ENCODE data around the gene DNM3. TPM values are rescaled to one million over a fixed set of nuclear protein-coding genes. Genes with fewer than 3 reads are reported as not detected.
"Not testable (repeated sequence)": the region's sequence is repeated elsewhere in the genome, so short reads cannot be mapped to it uniquely, and the experiment has no call there.

DNM3 gene
- total RNA-seq, 1 donor from 2014 or later = 2.6 TPM

DNA sequence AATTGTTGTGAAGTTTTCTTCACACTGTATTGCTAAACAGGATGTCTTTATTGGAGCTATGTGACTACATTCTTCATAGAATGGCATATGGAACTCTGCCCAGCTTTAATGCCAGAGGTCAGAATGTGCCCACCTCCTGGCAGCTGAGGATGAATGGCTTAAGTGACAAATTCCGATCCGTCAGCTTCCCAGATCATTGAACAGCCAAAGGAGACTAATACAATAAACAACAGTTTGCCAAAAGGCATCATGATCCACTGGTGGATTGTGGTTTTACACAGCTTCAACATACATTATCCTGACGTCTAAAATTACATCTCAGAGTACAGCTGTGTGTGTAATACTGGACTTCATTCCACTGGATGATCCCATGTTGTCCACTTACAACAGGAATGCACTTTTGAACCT, 510.5 kb downstream of the DNM3 start:
- Histone ChIP-seq H3K36me3 (ENCODE audit: control insufficient read depth in 3 of 3, insufficient read depth in 3 of 3, low read length in 3 of 3) (no peaks in the 10 kb centered on the region), H3K9ac (ENCODE audit: low read depth in 1 of 3, low read length in 3 of 3) (no peak overlapping the region), H3K27ac (ENCODE audit: low read depth, low read length) (no peak overlapping the region), H3K4me1 (ENCODE audit: control insufficient read depth in 3 of 3, insufficient read depth in 3 of 3, low read length in 3 of 3) (peaks cover 0 to 9% (median 4%) of the 10 kb centered on the region in 3 donors), H3K27me3 (ENCODE audit: control insufficient read depth in 3 of 3, insufficient read depth in 3 of 3, low read length in 3 of 3) (no peaks in the 10 kb centered on the region), H3K4me3 (ENCODE audit: low read length in 3 of 3) (no peak overlapping the region), H3K9me3 (ENCODE audit: control insufficient read depth in 3 of 3, low read length in 3 of 3) (no peaks in the 10 kb centered on the region)

GRCh38 chr1:172352435-172352834, 511.1 kb downstream of the DNM3 start:
- H3K36me3 ChIP-seq (ENCODE audit: control insufficient read depth in 3 of 3, insufficient read depth in 3 of 3, low read length in 3 of 3) = no peaks in the 10 kb centered on the region
- no peaks in the 10 kb centered on the region for H3K27me3 ChIP-seq (ENCODE audit: control insufficient read depth in 3 of 3, insufficient read depth in 3 of 3, low read length in 3 of 3)
- H3K4me1 ChIP-seq (ENCODE audit: control insufficient read depth in 3 of 3, insufficient read depth in 3 of 3, low read length in 3 of 3) = peaks cover 0 to 9% (median 4%) of the 10 kb centered on the region in 3 donors
- no peak overlapping the region for H3K9ac ChIP-seq (ENCODE audit: low read depth in 1 of 3, low read length in 3 of 3)
- H3K27ac ChIP-seq (ENCODE audit: low read depth, low read length) = no peak overlapping the region
- H3K4me3 ChIP-seq (ENCODE audit: low read length in 3 of 3) = no peak overlapping the region
- no peaks in the 10 kb centered on the region for H3K9me3 ChIP-seq (ENCODE audit: control insufficient read depth in 3 of 3, low read length in 3 of 3)

DNA sequence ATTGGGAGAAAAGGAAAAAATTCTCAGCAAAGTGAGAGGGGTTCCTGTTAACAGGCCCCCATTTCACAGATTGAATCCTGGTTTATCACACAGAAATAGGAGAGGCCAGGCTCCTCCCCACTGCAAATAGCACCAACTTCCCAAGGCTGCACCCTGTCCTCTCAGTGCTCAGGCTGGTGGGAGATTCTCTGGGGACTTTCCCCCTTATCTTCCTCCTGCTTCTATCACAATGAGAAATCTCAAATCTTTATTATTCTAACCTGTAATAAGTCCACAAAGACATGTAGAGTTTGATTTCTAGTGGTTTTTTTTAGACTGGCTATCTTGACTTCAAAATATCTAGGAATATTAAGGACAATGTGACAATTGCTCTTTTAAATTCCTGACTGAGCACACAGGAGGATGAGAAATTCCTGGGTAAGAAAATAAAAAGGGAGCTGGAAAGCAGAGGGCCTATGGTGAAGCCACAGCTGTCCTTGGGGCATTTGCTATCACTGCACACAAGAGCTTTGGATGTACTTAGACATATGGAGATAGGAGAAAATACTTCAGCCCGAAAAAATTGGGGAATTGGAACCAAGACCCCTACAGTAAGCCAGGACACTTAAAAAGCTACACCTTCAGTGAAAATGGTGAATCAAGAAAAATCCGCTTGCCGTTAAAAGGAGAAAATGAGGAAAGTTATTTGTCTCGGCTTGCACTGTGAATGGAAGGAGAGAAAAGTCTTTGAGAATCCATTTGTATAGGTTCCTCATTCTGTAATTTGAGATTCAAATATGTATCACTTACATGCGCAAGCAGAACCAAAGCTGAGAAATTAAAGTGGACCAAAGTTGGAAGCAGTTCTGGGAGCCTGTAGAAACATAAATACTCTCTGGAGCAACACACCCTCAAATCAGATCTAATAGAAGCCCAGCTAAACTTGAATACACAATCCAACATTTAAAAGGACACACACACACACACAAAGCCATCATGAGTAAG, 513.3 kb downstream of the DNM3 start:
- H3K27ac ChIP-seq (ENCODE audit: low read depth, low read length) = no peak overlapping the region
- no peaks in the 10 kb centered on the region for H3K36me3 ChIP-seq (ENCODE audit: control insufficient read depth in 3 of 3, insufficient read depth in 3 of 3, low read length in 3 of 3)
- no peaks in the 10 kb centered on the region for H3K9me3 ChIP-seq (ENCODE audit: control insufficient read depth in 3 of 3, low read length in 3 of 3)
- no peaks in the 10 kb centered on the region for H3K27me3 ChIP-seq (ENCODE audit: control insufficient read depth in 3 of 3, insufficient read depth in 3 of 3, low read length in 3 of 3)
- H3K9ac ChIP-seq (ENCODE audit: low read depth in 1 of 3, low read length in 3 of 3) = no peak overlapping the region
- H3K4me1 ChIP-seq (ENCODE audit: control insufficient read depth in 3 of 3, insufficient read depth in 3 of 3, low read length in 3 of 3) = peaks cover 5 to 19% (median 9%) of the 10 kb centered on the region in 3 donors
- no peak overlapping the region for H3K4me3 ChIP-seq (ENCODE audit: low read length in 3 of 3)

DNA sequence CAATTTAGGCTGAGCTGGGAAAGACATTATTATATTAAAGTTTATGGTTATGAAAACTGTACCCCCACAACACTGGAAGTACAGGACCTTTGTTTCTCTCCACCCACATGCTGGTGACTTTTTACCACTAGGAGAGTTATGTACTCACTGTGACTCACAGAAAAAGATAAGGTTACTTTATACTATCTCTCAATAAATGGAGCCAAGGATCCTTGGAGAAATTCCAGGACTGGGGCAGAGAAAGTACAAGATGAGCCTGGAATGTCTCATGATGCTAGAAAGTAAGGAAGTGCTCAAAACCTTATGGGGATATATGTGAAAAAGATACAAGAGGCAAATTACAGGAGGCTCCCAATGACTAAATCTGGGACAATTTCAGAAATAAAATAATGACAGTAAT, 515.3 kb downstream of the DNM3 start:
- Histone ChIP-seq H3K36me3 (ENCODE audit: control insufficient read depth in 3 of 3, insufficient read depth in 3 of 3, low read length in 3 of 3) (no peaks in the 10 kb centered on the region), H3K9me3 (ENCODE audit: control insufficient read depth in 3 of 3, low read length in 3 of 3) (no peaks in the 10 kb centered on the region), H3K4me3 (ENCODE audit: low read length in 3 of 3) (no peak overlapping the region), H3K9ac (ENCODE audit: low read depth in 1 of 3, low read length in 3 of 3) (no peak overlapping the region), H3K27me3 (ENCODE audit: control insufficient read depth in 3 of 3, insufficient read depth in 3 of 3, low read length in 3 of 3) (no peaks in the 10 kb centered on the region), H3K27ac (ENCODE audit: low read depth, low read length) (no peak overlapping the region), H3K4me1 (ENCODE audit: control insufficient read depth in 3 of 3, insufficient read depth in 3 of 3, low read length in 3 of 3) (peaks cover 7 to 19% (median 12%) of the 10 kb centered on the region in 3 donors)

DNA sequence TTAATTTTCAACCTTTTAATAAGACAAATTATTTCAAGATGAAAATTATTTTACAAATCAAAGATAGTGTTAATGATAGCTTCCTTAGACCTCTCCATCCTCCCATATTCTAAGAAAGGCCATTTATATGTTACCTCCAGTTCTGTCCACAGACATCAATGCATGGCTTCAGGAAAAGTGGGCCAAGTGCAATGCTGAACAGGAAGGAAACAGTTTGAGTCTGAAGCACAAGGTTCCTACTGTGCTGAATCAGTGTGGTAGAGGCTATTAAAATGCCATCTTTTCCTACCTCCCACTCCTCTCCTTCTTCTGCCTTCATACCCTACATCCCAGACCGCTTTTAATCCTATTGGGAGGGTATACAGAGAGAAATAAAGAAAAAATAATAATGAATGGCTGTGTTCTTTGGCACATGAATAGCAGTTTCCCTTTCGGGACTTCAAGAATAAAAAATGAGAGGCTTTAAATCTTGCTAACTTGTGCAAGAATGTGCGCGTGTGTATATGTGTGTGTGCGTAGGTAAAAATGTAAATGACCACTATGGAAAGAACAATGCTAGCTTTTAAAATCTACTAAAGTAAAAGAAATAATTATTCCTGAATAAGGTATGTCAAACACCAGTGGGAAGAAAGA, 516.6 kb downstream of the DNM3 start:
- no peaks in the 10 kb centered on the region for H3K27me3 ChIP-seq (ENCODE audit: control insufficient read depth in 3 of 3, insufficient read depth in 3 of 3, low read length in 3 of 3)
- peak overlapping the region in 1 of 3 donors; percentile 34 for H3K9ac ChIP-seq (ENCODE audit: low read depth in 1 of 3, low read length in 3 of 3)
- H3K27ac ChIP-seq (ENCODE audit: low read depth, low read length) = peak overlapping the region; percentile 54
- peaks cover 4 to 17% (median 12%) of the 10 kb centered on the region in 3 donors for H3K4me1 ChIP-seq (ENCODE audit: control insufficient read depth in 3 of 3, insufficient read depth in 3 of 3, low read length in 3 of 3)
- no peak overlapping the region for H3K4me3 ChIP-seq (ENCODE audit: low read length in 3 of 3)
- H3K36me3 ChIP-seq (ENCODE audit: control insufficient read depth in 3 of 3, insufficient read depth in 3 of 3, low read length in 3 of 3) = no peaks in the 10 kb centered on the region
- H3K9me3 ChIP-seq (ENCODE audit: control insufficient read depth in 3 of 3, low read length in 3 of 3) = no peaks in the 10 kb centered on the region

DNA sequence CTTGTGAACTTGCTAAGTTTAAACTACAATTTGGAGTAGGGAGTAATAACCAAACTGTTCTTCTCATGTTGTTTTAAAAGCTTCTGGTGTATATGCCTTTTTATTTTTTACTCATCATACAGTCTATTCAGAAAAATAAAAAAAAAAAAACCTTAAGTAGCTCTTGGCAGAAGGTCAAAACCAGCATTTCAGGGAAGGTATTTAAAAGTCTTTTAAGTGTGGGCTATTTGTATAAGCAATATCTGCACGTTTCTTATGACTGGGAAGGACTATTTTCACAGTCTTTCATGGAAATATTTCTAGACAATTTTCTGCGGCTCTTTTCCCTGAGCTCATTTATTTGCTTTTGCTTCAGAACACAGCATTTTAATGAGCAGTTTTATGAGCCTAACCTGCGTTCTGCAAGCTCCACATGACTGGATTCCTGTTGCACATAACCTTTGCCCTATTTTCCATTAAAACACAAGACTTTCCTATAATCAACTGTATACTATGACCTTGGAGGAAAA, 518.2 kb downstream of the DNM3 start:
- Histone ChIP-seq H3K4me3 (ENCODE audit: low read length in 3 of 3) (no peak overlapping the region), H3K36me3 (ENCODE audit: control insufficient read depth in 3 of 3, insufficient read depth in 3 of 3, low read length in 3 of 3) (no peaks in the 10 kb centered on the region), H3K27me3 (ENCODE audit: control insufficient read depth in 3 of 3, insufficient read depth in 3 of 3, low read length in 3 of 3) (no peaks in the 10 kb centered on the region), H3K9me3 (ENCODE audit: control insufficient read depth in 3 of 3, low read length in 3 of 3) (no peaks in the 10 kb centered on the region), H3K27ac (ENCODE audit: low read depth, low read length) (peak overlapping the region; percentile 54), H3K4me1 (ENCODE audit: control insufficient read depth in 3 of 3, insufficient read depth in 3 of 3, low read length in 3 of 3) (peaks cover 4 to 17% (median 12%) of the 10 kb centered on the region in 3 donors), H3K9ac (ENCODE audit: low read depth in 1 of 3, low read length in 3 of 3) (no peak overlapping the region)

- H3K9ac ChIP-seq (ENCODE audit: low read depth in 1 of 3, low read length in 3 of 3) = no peak overlapping the region
These were observed 519.2 kb downstream of the DNM3 start for GRCh38 chr1:172360511-172360910.

DNA sequence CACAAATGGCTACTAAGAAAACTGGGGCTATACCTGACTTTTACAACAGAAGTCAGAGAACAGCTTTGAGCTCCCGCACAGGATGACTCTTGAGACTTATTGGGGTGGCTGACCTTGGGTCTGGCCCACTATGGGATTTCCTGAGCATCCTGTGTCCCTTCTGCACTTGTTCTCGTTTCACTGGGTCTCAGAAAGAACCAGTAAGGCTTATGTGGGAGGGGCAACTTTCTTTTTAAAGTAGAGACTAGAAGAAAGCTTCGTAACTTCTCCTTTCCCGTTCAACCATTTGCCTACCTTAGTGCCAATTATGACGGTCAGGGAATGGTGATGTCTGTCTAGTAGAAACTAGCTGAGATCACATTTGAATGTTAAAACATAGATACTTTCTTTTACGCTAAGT, 519.7 kb downstream of the DNM3 start:
- no peaks in the 10 kb centered on the region for H3K27me3 ChIP-seq (ENCODE audit: control insufficient read depth in 3 of 3, insufficient read depth in 3 of 3, low read length in 3 of 3)
- H3K9me3 ChIP-seq (ENCODE audit: control insufficient read depth in 3 of 3, low read length in 3 of 3) = no peaks in the 10 kb centered on the region
- H3K27ac ChIP-seq (ENCODE audit: low read depth, low read length) = no peak overlapping the region
- no peak overlapping the region for H3K4me3 ChIP-seq (ENCODE audit: low read length in 3 of 3)
- H3K4me1 ChIP-seq (ENCODE audit: control insufficient read depth in 3 of 3, insufficient read depth in 3 of 3, low read length in 3 of 3) = peaks cover 4 to 17% (median 12%) of the 10 kb centered on the region in 3 donors
- no peaks in the 10 kb centered on the region for H3K36me3 ChIP-seq (ENCODE audit: control insufficient read depth in 3 of 3, insufficient read depth in 3 of 3, low read length in 3 of 3)
- H3K9ac ChIP-seq (ENCODE audit: low read depth in 1 of 3, low read length in 3 of 3) = no peak overlapping the region

More at GRCh38 chr1:172360511-172360910, 519.2 kb downstream of the DNM3 start:
- Histone ChIP-seq H3K9me3 (ENCODE audit: control insufficient read depth in 3 of 3, low read length in 3 of 3) (no peaks in the 10 kb centered on the region), H3K27me3 (ENCODE audit: control insufficient read depth in 3 of 3, insufficient read depth in 3 of 3, low read length in 3 of 3) (no peaks in the 10 kb centered on the region), H3K4me1 (ENCODE audit: control insufficient read depth in 3 of 3, insufficient read depth in 3 of 3, low read length in 3 of 3) (peaks cover 4 to 17% (median 12%) of the 10 kb centered on the region in 3 donors), H3K4me3 (ENCODE audit: low read length in 3 of 3) (no peak overlapping the region), H3K36me3 (ENCODE audit: control insufficient read depth in 3 of 3, insufficient read depth in 3 of 3, low read length in 3 of 3) (no peaks in the 10 kb centered on the region), H3K27ac (ENCODE audit: low read depth, low read length) (no peak overlapping the region)

DNA sequence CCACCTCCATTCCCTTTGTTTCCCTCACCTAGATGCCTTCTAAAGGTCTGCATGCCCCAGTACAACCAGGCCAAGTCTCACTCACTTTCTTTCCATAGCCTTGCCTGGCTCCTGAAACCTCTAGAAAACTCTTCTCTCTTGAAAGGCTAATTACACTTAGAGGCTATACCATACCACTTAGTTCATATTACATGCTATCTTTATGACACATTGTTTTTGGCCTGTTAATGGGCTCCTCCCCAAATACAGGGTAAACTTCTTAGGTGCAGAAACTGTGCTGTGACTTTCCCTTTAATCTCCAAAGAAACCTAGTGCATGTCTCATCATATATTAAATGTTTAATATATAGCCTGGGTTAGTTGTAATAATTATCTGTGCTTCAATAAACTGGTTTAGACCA, 522.6 kb downstream of the DNM3 start:
- Histone ChIP-seq H3K4me3 (ENCODE audit: low read length in 3 of 3) (no peak overlapping the region), H3K9ac (ENCODE audit: low read depth in 1 of 3, low read length in 3 of 3) (no peak overlapping the region), H3K36me3 (ENCODE audit: control insufficient read depth in 3 of 3, insufficient read depth in 3 of 3, low read length in 3 of 3) (no peaks in the 10 kb centered on the region), H3K4me1 (ENCODE audit: control insufficient read depth in 3 of 3, insufficient read depth in 3 of 3, low read length in 3 of 3) (peaks cover 4 to 9% (median 5%) of the 10 kb centered on the region in 3 donors), H3K27me3 (ENCODE audit: control insufficient read depth in 3 of 3, insufficient read depth in 3 of 3, low read length in 3 of 3) (no peaks in the 10 kb centered on the region), H3K27ac (ENCODE audit: low read depth, low read length) (no peak overlapping the region), H3K9me3 (ENCODE audit: control insufficient read depth in 3 of 3, low read length in 3 of 3) (peaks cover 0 to 6% (median 0%) of the 10 kb centered on the region in 3 donors)

DNA sequence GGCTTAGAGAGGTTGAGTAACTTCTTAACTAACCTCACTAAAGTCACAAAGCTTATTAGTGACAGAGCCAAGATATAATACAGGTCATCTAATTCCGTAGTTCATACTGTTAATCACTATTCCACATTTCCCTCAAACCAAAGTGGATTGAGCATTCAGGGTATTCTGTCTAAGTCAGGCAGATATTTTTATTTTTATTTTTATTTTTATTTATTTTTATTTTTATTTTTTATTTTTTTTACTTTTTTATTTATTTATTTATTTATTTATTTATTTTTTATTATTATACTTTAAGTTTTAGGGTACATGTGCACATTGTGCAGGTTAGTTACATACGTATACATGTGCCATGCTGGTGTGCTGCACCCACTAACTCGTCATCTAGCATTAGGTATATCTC, 530.3 kb downstream of the DNM3 start:
- H3K27ac ChIP-seq (ENCODE audit: low read depth, low read length); H3K4me1 ChIP-seq (ENCODE audit: control insufficient read depth in 3 of 3, insufficient read depth in 3 of 3, low read length in 3 of 3); H3K4me3 ChIP-seq (ENCODE audit: low read length in 3 of 3); H3K9me3 ChIP-seq (ENCODE audit: control insufficient read depth in 3 of 3, low read length in 3 of 3); H3K27me3 ChIP-seq (ENCODE audit: control insufficient read depth in 3 of 3, insufficient read depth in 3 of 3, low read length in 3 of 3); H3K9ac ChIP-seq (ENCODE audit: low read depth in 1 of 3, low read length in 3 of 3); H3K36me3 ChIP-seq (ENCODE audit: control insufficient read depth in 3 of 3, insufficient read depth in 3 of 3, low read length in 3 of 3): not testable (repeated sequence)
